Keratinocyte (primary cell): ENCODE measurements around the gene DIP2C. TPM values are rescaled to one million over a fixed set of nuclear protein-coding genes. Genes with fewer than 3 reads are reported as not detected.

Experiments
- DNase-seq: peaks from one replicate; pipeline ENCODE4 v3.0.0-alpha.2; 2011; ENCODE audit warnings: low read depth, missing footprints, low spot score
- FAIRE-seq: peaks from 2 replicates; lab custom pipeline; 2011; peaks lifted over from hg19 to GRCh38; lab: Jason Lieb, UNC
- H2AFZ ChIP-seq: 2 replicates; pipeline ENCODE4 v1.6.0; 2012; ENCODE audit warnings: low read length, control low read depth, inconsistent platforms; ENCODE audit not compliant: control insufficient read depth
- H3K27ac ChIP-seq: 2 replicates; pipeline ENCODE4 v1.5.1; 2011; ENCODE audit warnings: low read length; ENCODE audit not compliant: control insufficient read depth, insufficient read depth
- H3K27me3 ChIP-seq: 3 replicates; pipeline ENCODE4 v1.6.0; 2011; ENCODE audit warnings: low read length; ENCODE audit not compliant: control insufficient read depth, insufficient read depth; ENCODE audit errors: extremely low read depth
- H3K36me3 ChIP-seq, 2 experiments: 2 replicates in 1 of 2; 3 replicates in 1 of 2; pipeline ENCODE4 v1.5.1; 2011; ENCODE audit warnings: low read length in 2 of 2, mild to moderate bottlenecking in 1 of 2; ENCODE audit not compliant: control insufficient read depth in 2 of 2, insufficient read depth in 2 of 2; ENCODE audit errors: extremely low read depth in 1 of 2
- H3K4me1 ChIP-seq: 3 replicates; pipeline ENCODE4 v1.5.1; 2011; ENCODE audit warnings: low read length; ENCODE audit not compliant: control insufficient read depth, insufficient read depth; ENCODE audit errors: extremely low read depth
- H3K4me2 ChIP-seq: 3 replicates; pipeline ENCODE4 v1.6.0; 2011; ENCODE audit warnings: low read depth, low read length; ENCODE audit not compliant: control insufficient read depth, insufficient read depth; ENCODE audit errors: extremely low read depth
- H3K4me3 ChIP-seq, 3 experiments: fragments of 200-600 bp in 1 of 3; sonication (generic) in 1 of 3; 2 replicates in 2 of 3; 3 replicates in 1 of 3; pipeline ENCODE4 v1.5.1; 2011 to 2016; ENCODE audit warnings: low read length in 3 of 3, mild to moderate bottlenecking in 3 of 3, control low read depth in 2 of 3, inconsistent platforms in 1 of 3, low read depth in 1 of 3, mixed read lengths in 1 of 3, mixed run types in 1 of 3, moderate library complexity in 1 of 3; ENCODE audit not compliant: control insufficient read depth in 2 of 3, insufficient read depth in 2 of 3; ENCODE audit errors: extremely low read depth in 1 of 3
- H3K79me2 ChIP-seq: 2 replicates; pipeline ENCODE4 v1.6.0; 2012; ENCODE audit warnings: low read length; ENCODE audit not compliant: control insufficient read depth, insufficient read depth
- H3K9ac ChIP-seq: 3 replicates; pipeline ENCODE4 v1.6.0; 2011; ENCODE audit warnings: low read length; ENCODE audit not compliant: control insufficient read depth, insufficient read depth; ENCODE audit errors: extremely low read depth
- H3K9me1 ChIP-seq: 3 replicates; pipeline ENCODE4 v1.6.0; 2011; ENCODE audit warnings: low read length; ENCODE audit not compliant: control insufficient read depth, insufficient read depth; ENCODE audit errors: extremely low read depth
- H3K9me3 ChIP-seq: 2 replicates; pipeline ENCODE4 v1.5.1; 2012; ENCODE audit warnings: low read depth, low read length; ENCODE audit not compliant: control insufficient read depth
- H4K20me1 ChIP-seq: 3 replicates; pipeline ENCODE4 v1.6.0; 2011; ENCODE audit warnings: low read length; ENCODE audit not compliant: control insufficient read depth, insufficient read depth; ENCODE audit errors: extremely low read depth
- EZH2 ChIP-seq: IDR thresholded peaks from one replicate; pipeline ENCODE4 v1.6.1; 2012; ENCODE audit warnings: inconsistent platforms, mild to moderate bottlenecking, low read length, moderate library complexity
- dilution Hi-C: fragments of 300-500 bp; cut with MboI; formaldehyde crosslinking; loops from one replicate; pipeline ENCODE4 v1.7.0; 2020; ENCODE audit warnings: low sequenced_read_pairs; ENCODE audit not compliant: extremely low pct_ligation_motif_present
- polyA plus RNA-seq, 5 experiments: library from polyadenylated mRNA; depleted of rRNA in 3 of 5; stranded (reverse) in 3 of 5; stranded (forward) in 1 of 5; unstranded in 1 of 5; fragments of >200 nt; gene quantifications; 1 replicate in 1 of 5; 2 replicates in 3 of 5; 3 replicates in 1 of 5; pipeline versions ENCODE4 v1.2.1 to v1.2.3, GENCODE V29; 2011 to 2012; ENCODE audit warnings: missing spikeins in 2 of 5, low read depth in 1 of 5, low replicate concordance in 1 of 5
- TF ChIP-seq, protein P1 (sequence below), 3 experiments: IDR thresholded peaks in 1 of 3; conservative IDR thresholded peaks in 1 of 3; optimal IDR thresholded peaks in 1 of 3; 2 replicates in 2 of 3; 3 replicates in 1 of 3; pipeline versions ENCODE3 to v1.5.1; 2011; ENCODE audit warnings: low read length in 3 of 3, mild to moderate bottlenecking in 3 of 3, moderate library complexity in 2 of 3, control low read depth in 1 of 3, inconsistent platforms in 1 of 3; ENCODE audit not compliant: insufficient read depth in 2 of 3; ENCODE audit errors: extremely low read depth in 1 of 3

Gene DIP2C
- polyA plus RNA-seq, 1 donor (not counting 4 experiments of a cell fraction or from before 2014, with no cell fraction given), result 1.3 TPM

DNA sequence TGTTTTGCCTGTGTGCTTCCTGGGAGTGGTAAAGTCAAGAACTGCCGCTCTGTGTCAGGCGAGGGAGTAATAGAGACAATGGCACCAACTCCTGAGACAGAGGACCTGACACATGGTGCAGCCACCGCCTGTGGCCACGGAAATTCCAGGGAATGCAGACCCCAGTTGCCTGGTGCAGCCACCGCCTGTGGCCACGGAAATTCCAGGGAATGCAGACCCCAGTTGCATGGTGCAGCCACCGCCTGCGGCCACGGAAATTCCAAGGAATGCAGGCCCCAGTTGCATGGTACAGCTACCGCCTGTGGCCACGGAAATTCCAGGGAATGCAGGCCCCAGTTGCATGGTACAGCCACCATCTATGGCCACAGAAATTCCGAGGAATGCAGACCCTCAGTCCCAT, 8.7 kb downstream of the DIP2C start:
- peaks cover 10% of the 10 kb centered on the region for H3K4me1 ChIP-seq
- no peak overlapping the region for H3K4me2 ChIP-seq
- no peaks in the 10 kb centered on the region for H3K27me3 ChIP-seq
- H3K9me3 ChIP-seq, result no peaks in the 10 kb centered on the region
- no peak overlapping the region for H3K9ac ChIP-seq
- FAIRE-seq, result no peak
- H3K27ac ChIP-seq, result no peak overlapping the region
- H3K36me3 ChIP-seq, result no peaks in the 10 kb centered on the region
- H3K79me2 ChIP-seq, result peaks cover 11% of the 10 kb centered on the region
- H4K20me1 ChIP-seq, result no peaks in the 10 kb centered on the region
- no peak overlapping the region for H3K4me3 ChIP-seq
- TF ChIP-seq, protein P1, sequence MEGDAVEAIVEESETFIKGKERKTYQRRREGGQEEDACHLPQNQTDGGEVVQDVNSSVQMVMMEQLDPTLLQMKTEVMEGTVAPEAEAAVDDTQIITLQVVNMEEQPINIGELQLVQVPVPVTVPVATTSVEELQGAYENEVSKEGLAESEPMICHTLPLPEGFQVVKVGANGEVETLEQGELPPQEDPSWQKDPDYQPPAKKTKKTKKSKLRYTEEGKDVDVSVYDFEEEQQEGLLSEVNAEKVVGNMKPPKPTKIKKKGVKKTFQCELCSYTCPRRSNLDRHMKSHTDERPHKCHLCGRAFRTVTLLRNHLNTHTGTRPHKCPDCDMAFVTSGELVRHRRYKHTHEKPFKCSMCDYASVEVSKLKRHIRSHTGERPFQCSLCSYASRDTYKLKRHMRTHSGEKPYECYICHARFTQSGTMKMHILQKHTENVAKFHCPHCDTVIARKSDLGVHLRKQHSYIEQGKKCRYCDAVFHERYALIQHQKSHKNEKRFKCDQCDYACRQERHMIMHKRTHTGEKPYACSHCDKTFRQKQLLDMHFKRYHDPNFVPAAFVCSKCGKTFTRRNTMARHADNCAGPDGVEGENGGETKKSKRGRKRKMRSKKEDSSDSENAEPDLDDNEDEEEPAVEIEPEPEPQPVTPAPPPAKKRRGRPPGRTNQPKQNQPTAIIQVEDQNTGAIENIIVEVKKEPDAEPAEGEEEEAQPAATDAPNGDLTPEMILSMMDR (optimal IDR thresholded peaks at IDR 0.05 in 1 of 3, IDR thresholded peaks at IDR 0.05 in 1 of 3, conservative IDR thresholded peaks at IDR 0.05 in 1 of 3; ENCODE audit: extremely low read depth in 1 of 3, insufficient read depth in 2 of 3, low read length in 3 of 3), result no peak
- TF ChIP-seq EZH2, result no peak
- no peaks in the 10 kb centered on the region for H3K9me1 ChIP-seq
- H2AFZ ChIP-seq, result no peak overlapping the region
- dilution Hi-C loops, result no loop called here
- DNase-seq, result no peak

DNA sequence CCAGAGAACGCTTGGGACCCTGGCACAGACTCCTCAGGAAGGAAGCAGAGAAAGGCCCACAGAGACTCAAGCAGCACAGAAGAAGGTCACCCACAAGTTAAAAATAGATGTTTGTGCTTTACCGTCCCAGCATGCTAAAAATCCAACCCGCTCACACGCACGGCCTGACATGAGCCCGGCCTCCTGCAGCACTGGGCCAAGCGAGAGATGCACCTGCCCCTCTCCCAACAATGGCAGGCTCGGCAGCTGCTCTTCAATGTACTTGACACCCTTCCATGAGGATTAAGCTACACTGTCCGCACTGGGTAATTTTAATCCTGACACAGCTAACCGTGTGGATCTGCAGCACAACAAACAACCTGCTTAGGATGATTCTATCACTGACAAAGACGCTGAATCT, 9.3 kb downstream of the DIP2C start:
- H3K27ac ChIP-seq, result no peak overlapping the region
- H3K36me3 ChIP-seq, result no peaks in the 10 kb centered on the region
- H3K9ac ChIP-seq, result no peak overlapping the region
- peaks cover 10% of the 10 kb centered on the region for H3K4me1 ChIP-seq
- no peaks in the 10 kb centered on the region for H4K20me1 ChIP-seq
- FAIRE-seq (no peak), DNase-seq (no peak)
- dilution Hi-C loops, result no loop called here
- no peak overlapping the region for H3K4me2 ChIP-seq
- no peaks in the 10 kb centered on the region for H3K27me3 ChIP-seq
- H3K4me3 ChIP-seq, result no peak overlapping the region
- peaks cover 10% of the 10 kb centered on the region for H3K79me2 ChIP-seq
- H3K9me1 ChIP-seq, result no peaks in the 10 kb centered on the region
- TF ChIP-seq, protein P1 (optimal IDR thresholded peaks at IDR 0.05 in 1 of 3, IDR thresholded peaks at IDR 0.05 in 1 of 3, conservative IDR thresholded peaks at IDR 0.05 in 1 of 3; ENCODE audit: extremely low read depth in 1 of 3, insufficient read depth in 2 of 3, low read length in 3 of 3), result no peak
- no peak for TF ChIP-seq EZH2
- no peaks in the 10 kb centered on the region for H3K9me3 ChIP-seq
- H2AFZ ChIP-seq, result no peak overlapping the region
